ENCODE measurements around the gene ARID3C. TPM values are rescaled to one million over a fixed set of nuclear protein-coding genes. Genes with fewer than 3 reads are reported as not detected.
A peak's percentile ranks its signal among the peaks of the same experiment; 100 is the strongest.

The ARID3C gene, protein sequence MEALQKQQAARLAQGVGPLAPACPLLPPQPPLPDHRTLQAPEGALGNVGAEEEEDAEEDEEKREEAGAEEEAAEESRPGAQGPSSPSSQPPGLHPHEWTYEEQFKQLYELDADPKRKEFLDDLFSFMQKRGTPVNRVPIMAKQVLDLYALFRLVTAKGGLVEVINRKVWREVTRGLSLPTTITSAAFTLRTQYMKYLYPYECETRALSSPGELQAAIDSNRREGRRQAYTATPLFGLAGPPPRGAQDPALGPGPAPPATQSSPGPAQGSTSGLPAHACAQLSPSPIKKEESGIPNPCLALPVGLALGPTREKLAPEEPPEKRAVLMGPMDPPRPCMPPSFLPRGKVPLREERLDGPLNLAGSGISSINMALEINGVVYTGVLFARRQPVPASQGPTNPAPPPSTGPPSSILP
- polyA plus RNA-seq (2013, experiment 1 of 2; ENCODE audit: insufficient read length), result 0.11 TPM
- not detected for polyA plus RNA-seq (2013, experiment 2 of 2; ENCODE audit: insufficient read length)

GRCh38 chr9:34628656-34629490, at the start of gene ARID3C:
Gene ARID3C (minus strand): TSS chr9:34629066. CDS start chr9:34628014, 1,052 bp downstream.
- DNase-seq, result no peak

- DNase-seq, result no peak
These were observed 47.0 kb upstream of the ARID3C start for GRCh38 chr9:34675869-34676268.

DNA sequence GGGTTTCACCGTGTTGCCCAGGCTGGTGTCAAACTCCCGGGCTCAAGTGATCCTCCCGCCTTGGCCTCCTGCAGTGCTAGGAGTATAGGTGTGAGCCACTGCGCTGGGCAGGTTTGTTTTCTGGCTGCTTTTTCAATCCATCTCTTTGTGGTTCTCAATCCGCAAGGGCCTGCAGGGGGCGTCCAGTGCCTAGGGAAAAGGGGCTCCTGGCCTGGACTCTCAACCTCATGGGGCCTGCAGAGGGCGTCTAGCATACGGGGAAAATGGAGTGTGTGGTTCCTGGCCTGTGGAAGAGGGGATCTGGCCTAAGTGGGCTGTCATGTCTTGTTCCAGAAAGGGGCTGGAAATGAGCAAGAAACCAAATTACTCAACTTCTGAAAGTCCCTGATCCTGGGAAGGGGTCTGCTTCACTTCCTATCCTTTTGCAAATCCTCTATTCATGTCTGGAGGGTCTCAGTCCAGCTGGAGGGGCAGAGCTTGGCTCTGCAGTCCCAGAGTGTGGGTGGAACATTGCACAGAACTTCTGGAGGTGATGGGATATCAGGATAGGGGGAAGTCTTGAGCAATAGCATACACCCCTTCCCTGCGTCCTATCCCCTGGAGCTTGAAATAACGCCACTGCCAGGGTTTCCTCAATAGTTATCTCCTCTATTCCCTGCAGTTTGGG, 46.3 kb upstream of the ARID3C start:
- DNase-seq, result peak; percentile 71

- no peak for DNase-seq
These were observed 45.6 kb upstream of the ARID3C start for GRCh38 chr9:34674440-34674839.

DNA sequence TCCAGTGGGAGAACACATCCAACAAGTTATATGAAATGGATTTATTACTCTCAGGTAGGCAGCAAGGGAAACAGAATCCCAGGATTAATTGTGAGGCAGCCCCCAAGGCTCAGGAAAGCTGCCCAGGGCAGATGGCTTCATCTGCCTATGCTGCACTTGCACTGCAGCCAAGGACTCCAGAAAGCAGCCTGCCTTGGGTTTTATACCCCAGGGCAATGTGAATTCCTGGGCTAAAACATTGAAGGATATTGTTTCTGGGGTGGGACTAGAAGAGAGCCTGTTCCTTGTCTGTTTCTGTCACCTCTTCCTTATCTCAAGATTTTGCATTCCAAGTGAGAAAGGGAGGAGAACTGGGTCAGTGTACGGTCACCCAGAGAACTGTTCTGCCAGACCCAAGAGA, 42.4 kb upstream of the ARID3C start:
- no peak for DNase-seq

GRCh38 chr9:34669809-34670562, 41.1 kb upstream of the ARID3C start:
- no peak for DNase-seq

GRCh38 chr9:34665381-34666250, 36.8 kb upstream of the ARID3C start:
- DNase-seq, result peak; percentile 95

- DNase-seq, result no peak
These were observed 36.2 kb upstream of the ARID3C start for GRCh38 chr9:34665067-34665380.

- DNase-seq, result peak; percentile 78
These were observed 35.6 kb upstream of the ARID3C start for GRCh38 chr9:34664281-34665066.

DNA sequence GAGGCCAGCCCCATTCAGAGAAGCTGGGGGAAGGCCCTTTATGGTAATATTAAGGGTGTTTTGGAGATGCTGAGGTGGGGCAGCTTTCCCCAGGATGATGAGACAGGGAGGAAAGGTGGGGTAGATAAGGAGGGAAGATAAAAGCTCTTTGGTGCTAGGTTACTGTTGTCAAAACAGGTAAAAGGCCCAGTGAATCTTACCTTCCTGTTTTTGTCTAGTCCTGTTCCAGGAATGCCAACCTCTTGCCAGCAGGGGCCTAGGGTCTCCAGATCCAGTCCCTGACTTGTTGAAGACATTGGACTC, 34.4 kb upstream of the ARID3C start:
- DNase-seq, result no peak

DNA sequence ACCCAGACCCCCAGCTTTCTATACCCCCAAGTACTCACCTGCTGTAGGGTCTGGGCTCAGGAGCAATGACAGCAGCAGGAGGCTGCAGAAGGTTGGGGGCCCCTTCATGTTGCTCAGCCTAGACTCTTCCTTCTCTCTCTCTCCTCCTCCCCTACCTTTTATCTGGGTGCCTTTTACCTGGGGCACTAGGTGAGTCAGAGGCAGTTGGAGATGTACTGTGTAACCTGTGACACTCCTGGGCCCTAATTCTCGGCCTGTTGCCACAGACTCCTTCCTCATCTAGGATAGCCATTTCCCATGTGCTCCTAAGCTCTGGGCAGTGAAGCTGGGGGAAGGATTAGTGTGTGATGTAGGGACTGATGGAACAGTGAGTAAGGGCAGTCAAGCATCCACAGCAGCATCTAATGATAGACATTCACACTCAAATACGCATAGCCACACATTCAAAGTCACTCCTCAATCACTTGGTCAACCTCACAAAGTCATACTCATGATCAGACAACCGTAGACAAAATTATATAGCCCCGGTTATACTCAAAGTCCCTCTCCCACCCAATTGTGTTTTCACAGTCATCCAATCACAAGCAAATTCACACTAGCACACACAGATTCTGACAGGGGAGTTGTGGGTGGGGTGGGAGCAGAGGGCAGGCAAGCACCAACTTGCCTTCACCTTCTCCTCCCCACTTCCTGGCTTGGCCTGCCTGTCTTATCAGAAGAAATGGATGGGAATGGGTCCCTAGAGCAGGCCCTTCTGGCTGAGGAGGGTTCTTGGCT, 33.8 kb upstream of the ARID3C start, which contains the start of gene CCL27:
TSS of gene CCL27 (minus strand) at position 132 of the 777 bp plus-strand sequence. CDS start at position 108, 24 bp downstream.
- DNase-seq, result no peak

GRCh38 chr9:34659592-34660253, 30.9 kb upstream of the ARID3C start:
- DNase-seq, result no peak

DNA sequence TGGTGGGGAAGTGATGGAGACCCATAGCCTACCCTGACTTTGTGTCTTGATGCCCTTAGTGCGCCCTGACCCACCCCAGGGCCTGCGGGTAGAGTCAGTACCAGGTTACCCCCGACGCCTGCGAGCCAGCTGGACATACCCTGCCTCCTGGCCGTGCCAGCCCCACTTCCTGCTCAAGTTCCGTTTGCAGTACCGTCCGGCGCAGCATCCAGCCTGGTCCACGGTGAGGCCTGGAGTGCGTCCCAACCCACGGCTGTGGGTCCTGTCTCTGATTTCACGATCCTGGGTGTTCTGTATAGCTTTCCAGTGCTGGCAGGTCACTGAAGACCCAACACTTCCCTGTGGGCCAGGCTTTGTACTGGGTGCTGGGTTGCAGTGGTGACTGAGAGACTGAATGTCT, 29.6 kb upstream of the ARID3C start:
- no peak for DNase-seq

- DNase-seq, result no peak
These were observed 28.1 kb upstream of the ARID3C start for GRCh38 chr9:34656992-34657391.

DNA sequence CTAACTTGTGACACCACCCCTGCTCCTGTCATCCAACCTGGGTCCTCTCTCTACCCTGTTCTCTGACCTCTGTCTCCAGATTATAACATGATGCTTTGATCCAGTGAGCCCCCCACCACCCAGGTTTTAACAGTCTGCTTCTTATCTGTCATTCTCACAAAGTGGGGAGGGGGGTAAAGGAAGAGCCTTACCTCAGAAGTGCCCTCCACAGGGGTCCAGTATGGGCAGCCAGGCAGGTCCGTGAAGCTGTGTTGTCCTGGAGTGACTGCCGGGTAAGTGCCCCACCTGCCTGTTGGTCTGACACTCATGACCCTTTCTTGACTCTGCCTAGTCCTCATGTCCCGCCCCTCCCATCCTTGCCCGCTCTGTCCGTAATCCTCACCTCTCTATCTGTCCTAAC, 26.5 kb upstream of the ARID3C start:
- DNase-seq, result no peak

- DNase-seq, result peak; percentile 78
These were observed 25.6 kb upstream of the ARID3C start for GRCh38 chr9:34654323-34655051.

DNA sequence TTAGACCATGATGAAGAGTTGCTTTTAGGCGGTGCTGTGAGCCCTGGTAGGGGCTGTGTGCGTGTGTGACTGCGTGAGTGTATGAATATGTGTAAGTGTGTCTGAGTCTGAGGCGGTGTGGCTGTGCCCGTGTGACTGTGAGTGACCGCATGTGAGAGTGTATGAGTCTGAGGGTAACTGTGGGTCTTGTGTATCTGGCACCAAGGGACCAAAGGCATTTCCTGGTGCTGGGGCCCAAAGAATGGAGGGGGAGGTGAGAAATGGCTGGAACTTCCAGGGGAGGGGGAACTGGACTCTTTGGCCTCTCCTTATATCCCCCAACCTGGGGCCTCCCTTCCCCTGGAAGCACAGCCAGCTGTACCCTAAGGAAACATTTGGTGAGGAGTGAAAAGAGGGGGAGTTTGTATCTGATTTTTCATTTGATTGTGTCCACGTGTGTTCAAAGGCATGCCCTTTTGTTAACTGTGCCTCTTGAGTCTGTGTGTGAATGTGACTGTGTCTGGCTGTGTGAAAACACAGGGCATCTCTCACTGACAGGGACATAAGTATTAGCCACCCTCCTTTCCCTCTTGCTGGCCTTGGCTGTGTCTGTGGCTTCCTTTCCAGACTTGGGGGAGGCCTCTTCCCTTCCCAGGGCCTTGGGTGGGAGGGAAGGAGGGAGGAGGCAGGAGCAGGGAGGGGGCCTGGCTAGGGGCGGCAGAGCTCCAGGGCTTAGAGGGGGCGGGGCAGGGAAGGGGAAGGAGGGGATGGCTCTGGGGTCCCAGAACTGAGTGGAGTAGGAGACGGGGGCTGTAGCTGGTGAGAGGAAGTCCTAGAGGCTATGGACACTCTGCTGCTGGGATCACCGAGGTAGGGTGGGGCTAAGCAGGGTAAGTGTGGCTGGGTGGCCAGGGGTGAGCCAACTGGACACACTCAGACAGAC, 24.5 kb upstream of the ARID3C start:
- peak; percentile 84 for DNase-seq
